HTERT RPE-1 (cell line): Measurements from ENCODE around the gene LRTM2.
"Not testable (repeated sequence)": the region's sequence is repeated elsewhere in the genome, so short reads cannot be mapped to it uniquely, and the experiment has no call there.

Source experiments
- in situ Hi-C: fragments of 300-500 bp; cut with MboI; formaldehyde crosslinking; loops from 4 replicates; pipeline ENCODE4 v1.14.3; 2020; ENCODE audit warnings: low sequenced_read_pairs

The LRTM2 gene

GRCh38 chr12:1811281-1811947, 9.0 kb upstream of the LRTM2 start:
- in situ Hi-C loops, result no loop called here

DNA sequence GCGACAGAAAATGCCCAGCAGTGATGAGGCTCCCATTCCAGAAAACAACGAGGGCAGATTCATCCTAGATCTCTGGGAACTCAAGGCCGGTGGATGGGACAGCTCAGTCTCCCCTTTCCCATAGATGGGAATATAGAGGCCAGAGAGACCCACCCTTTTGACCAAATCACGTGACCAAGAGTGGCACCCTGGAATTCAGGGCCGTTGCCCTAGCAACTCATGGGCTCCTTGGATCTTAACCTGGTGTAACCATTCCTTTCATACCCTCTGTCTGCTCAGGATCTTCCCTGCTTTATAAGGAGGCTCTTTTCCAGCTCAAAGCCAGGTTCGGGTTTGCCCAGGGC, 8.4 kb upstream of the LRTM2 start:
- in situ Hi-C loops, result no loop called here

DNA sequence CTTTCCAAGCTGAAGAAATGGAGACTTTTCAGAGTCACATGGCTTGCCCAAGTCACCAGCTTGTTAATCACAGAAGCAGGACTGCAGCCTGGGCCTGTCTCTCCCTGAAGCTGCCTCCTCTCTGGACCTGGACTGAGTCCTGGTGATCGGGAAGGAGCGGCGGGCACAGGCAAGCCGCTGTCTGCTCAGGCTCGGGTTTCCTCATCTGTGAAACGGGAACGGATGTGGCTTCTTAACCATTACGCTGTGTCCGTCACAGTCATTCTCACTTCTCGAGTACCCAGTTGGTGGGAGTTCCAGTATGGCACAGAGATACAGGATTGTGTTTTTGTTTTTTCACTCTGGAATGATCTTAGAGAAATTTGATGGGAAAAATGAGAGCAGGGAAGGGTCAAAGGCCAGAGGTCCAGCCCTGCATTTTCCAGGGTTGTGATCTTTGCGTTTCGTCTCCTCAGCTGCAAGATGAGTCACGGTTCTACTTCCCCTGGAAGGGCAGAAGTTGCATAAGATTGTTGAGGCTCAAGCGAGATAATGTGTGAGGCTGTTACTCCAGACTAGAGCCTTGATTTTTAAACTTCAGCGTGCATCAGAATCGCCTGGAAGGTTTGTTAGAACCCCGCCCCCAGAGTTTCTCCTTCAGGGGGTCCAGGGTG, 7.6 kb upstream of the LRTM2 start:
- in situ Hi-C loops, result no loop called here

GRCh38 chr12:1814266-1814665, 6.1 kb upstream of the LRTM2 start:
- in situ Hi-C loops, result no loop called here

- in situ Hi-C loops, result no loop called here
These were observed 5.3 kb upstream of the LRTM2 start for GRCh38 chr12:1815108-1815507.

GRCh38 chr12:1815814-1816729, 4.3 kb upstream of the LRTM2 start:
- in situ Hi-C loops, result no loop called here

DNA sequence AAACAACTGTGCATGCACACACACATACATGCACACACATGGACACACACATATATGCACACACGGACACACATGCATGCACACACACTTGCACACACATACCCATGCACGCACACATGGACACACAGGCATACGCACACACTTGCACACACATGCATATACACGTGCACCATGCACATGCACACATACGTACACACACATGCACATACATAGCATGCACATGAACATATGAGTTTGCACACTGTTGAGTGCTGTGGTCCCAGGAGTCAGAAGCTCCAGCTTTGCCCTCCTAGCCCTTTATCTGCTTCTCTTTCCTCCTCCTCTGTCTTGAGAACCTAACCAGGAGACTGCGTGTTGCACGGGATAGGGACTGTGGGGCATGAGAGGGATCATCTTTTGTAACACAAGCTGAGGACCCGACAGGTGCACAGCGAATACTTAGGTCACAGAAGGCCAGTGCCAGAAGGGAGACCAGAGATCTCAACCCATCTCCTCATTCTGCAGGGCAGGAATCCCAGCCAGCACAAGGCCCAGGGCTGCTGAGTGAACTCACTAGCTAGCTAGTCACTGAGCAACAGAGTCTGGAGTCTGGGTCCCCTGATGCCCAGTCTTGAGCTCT, 3.5 kb upstream of the LRTM2 start:
- in situ Hi-C loops, result no loop called here

- in situ Hi-C loops, result not testable (repeated sequence)
These were observed 2.4 kb upstream of the LRTM2 start for GRCh38 chr12:1817928-1818327.

GRCh38 chr12:1819050-1819449, 1.3 kb upstream of the LRTM2 start:
- in situ Hi-C loops, result no loop called here

GRCh38 chr12:1819571-1819970, 794 bp upstream of the LRTM2 start:
- in situ Hi-C loops, result no loop called here

- in situ Hi-C loops, result no loop called here
These were observed 529 bp downstream of the LRTM2 start for GRCh38 chr12:1820896-1821291.

- in situ Hi-C loops, result no loop called here
These were observed 1.4 kb downstream of the LRTM2 start for GRCh38 chr12:1821805-1822204.

DNA sequence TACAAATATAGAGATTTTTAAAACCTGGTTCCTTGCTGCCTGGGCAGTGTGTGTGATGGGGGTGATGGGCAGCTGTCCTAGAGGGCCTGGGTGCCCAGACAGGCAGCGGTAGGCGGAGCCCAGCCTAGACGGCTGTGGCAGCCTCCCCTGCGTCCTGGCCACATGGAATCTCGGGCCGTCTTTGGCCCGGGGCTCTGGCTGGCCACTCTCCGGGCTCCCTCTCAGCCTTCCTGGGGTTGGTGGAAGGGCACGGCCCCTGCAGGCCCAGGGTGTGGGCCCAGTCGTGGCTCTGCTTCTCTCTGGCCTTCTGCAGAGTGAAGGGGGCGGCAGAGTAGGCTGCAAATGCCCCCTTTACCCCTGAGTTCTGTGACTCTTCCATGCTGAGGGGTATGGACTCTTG, 2.3 kb downstream of the LRTM2 start:
- in situ Hi-C loops, result no loop called here

DNA sequence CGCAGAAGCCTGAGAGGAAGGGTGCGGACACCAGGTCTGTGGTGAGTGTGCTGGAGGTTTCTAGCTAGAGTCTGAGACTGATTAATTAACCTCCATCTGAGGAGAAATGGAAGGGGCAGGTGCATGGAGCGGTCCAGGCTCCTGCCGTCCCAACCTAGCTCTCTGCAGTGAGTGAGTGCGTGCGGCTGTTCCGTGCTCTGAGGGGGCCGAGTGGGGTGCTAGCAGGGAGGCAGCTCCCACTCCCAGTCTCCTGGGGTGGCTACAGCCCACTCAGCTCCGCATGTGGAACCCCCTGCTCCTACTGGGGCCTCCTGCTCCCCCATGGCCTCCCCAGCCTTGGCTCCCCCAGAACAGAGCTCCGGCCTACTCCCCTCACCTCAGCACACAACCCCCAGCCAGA, 2.9 kb downstream of the LRTM2 start:
- in situ Hi-C loops, result no loop called here

DNA sequence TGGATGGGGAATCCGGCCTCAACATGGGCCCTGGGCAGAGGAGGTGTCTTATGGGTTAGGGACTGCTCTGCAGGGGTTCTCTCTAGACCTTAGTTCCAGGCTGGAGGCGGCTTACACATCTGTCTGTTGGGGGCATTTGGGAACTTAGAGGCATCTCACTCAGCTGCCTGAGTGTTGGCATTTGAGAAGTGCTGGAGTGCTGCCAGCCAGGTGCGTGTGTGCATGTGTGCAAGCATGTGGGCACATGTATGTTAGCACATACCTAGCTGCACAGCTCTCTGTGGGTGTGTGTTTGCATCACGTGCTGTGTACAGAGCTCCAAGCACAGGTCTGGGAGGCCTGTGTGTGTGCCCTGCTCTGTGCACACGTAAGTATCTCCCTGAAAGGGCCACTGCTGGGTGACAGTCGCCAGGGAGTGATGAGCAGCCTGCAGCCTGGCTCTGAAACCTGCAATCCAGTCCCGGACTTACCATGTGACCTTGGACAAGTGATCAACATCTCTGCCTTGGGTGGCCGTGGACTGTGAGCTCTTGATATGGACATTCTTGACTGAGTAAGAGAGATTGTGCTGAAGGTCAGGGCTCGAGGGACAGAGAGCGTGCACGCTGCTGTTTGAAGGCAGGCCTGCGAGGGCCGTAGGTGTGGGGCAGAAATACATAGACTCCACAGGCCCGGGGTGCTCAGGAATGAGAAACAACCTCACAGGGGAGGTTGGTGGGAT, 5.2 kb downstream of the LRTM2 start:
- in situ Hi-C loops, result no loop called here

GRCh38 chr12:1826401-1826800, 6.0 kb downstream of the LRTM2 start:
- in situ Hi-C loops, result no loop called here

DNA sequence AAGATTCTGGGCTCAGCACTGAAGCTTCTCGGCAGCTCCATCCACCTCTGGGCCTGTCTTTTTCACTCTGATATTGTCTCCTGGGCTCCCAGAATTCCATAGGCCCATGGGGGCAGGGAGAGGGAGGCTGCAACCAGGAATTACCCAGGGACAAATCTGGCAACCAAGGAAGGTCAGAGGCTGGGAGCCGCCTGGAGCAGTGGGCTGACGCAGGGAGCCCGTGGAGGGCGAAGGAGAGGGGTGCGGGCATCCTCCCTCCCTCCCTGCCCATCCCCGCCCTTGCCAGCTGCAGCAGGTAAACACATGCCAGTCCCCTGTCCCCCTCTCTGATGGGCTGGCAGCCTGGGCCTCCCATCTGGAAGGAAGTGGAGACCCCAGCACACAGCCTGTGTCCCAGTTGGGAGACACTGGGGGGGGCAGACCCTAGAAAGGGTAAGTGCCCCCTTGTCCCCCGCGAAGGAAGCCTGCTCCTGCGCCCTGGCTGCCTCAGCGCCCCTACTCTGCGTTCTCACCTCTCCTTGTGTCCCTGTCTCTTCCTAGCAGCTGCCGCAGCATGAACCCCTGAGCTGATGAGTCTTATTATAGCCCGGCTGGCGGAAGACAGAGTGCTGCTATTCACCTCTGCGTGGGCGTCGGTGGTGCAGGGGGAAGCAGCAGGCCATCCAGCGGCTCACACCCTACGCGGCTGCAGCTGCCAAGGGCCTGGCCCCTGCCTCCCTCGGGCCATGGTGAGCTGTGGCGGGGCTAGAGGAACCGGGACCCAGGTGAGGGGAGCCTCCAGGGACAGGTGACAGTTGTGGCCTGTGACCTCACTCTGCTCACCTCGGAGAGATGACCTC, 6.7 kb downstream of the LRTM2 start:
- in situ Hi-C loops, result no loop called here

GRCh38 chr12:1827826-1828805, 7.8 kb downstream of the LRTM2 start:
- in situ Hi-C loops, result no loop called here

DNA sequence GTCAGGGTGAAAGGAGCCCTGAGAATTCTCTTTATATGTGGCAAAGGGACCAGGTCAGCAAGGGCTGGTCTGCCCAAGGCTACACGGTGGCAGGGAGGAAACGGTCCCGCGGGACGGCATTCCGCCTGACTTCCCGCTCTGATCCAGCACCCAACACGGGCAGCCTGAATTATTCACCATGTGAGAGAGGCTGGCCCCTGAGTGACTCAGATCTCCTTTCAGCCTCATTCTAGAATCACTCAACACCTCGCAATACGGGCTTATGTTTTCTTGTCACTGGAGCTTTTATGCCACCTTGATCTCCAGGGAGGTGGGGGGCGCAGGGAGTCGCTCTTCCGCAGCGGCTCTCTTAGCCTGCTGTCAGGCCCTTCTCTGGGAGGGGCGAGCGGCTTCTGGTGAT, 8.5 kb downstream of the LRTM2 start:
- in situ Hi-C loops, result no loop called here
